ENCODE results near the gene TMEM253.
A peak's percentile ranks its signal among the peaks of the same experiment; 100 is the strongest.

DNA sequence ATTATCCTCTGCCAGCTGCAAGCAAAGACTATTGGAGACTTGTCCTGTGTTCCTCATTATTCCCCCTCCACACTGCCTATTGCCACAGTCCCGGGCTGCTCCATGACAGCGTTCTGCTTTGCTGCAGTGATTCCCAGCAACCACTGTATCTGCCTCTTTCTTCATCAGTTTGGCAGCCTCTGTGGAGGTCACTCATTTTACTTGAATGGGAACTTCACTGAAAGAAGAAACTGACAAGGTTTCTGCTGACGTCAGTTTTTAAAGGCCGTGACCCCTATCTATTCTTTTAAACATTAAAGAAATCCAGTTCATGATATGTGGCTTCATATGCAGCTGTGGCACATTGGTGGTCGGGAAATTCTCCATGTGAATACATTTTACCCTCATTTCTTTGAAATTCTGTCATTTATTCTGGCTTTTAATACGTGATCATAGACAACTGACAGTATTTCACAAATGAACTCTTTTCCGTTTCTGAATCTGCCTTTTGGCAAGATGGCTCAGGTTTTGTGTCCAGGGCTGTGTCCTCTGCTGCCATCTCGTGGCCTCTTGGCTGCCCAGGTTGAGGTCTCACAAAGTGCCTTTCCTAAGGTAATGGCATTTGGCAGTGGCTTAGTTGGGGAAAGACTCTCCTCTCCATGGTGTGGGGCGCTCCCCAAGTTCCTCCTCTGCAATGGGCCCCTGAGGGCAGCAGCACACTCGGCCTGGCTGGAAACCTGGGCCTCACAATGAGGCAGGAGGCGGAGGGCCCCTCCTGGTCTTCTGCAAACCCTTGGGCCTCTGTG lies 5.8 kb downstream of the TMEM253 start:
- TF ChIP-seq, protein P1, sequence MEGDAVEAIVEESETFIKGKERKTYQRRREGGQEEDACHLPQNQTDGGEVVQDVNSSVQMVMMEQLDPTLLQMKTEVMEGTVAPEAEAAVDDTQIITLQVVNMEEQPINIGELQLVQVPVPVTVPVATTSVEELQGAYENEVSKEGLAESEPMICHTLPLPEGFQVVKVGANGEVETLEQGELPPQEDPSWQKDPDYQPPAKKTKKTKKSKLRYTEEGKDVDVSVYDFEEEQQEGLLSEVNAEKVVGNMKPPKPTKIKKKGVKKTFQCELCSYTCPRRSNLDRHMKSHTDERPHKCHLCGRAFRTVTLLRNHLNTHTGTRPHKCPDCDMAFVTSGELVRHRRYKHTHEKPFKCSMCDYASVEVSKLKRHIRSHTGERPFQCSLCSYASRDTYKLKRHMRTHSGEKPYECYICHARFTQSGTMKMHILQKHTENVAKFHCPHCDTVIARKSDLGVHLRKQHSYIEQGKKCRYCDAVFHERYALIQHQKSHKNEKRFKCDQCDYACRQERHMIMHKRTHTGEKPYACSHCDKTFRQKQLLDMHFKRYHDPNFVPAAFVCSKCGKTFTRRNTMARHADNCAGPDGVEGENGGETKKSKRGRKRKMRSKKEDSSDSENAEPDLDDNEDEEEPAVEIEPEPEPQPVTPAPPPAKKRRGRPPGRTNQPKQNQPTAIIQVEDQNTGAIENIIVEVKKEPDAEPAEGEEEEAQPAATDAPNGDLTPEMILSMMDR (conservative IDR thresholded peaks at IDR 0.05; ENCODE audit: low read depth, low read length): peak; percentile 97
- TF ChIP-seq EZH2 (IDR thresholded peaks at IDR 0.05; ENCODE audit: borderline replicate concordance, low read depth, low read length, poor library complexity, severe bottlenecking): no peak

All from A673 (cell line).